ENCODE data around the gene ZNF217. TPM values are rescaled to one million over a fixed set of nuclear protein-coding genes. Genes with fewer than 3 reads are reported as not detected.

ZNF217 gene
- polyA plus RNA-seq, 1 experiment = 16.6 TPM

DNA sequence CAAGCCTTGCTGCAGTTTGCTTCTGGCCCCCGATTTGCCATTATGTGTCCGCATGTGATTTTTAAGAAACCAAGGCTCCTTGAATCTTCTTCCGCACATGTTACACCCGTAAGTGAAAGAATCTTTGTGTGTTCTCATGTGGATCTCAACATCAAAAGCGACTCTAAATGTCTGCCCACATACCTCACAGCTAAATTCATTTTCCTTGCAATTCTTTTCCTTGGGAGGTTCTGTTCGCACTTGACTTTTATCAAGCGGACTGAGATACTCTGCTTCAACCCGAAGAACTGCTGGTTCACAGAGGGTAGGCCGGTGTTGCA is 11.4 kb downstream of the ZNF217 start:
- no peak for DNase-seq (ENCODE audit: low read depth, low spot score)
- ChIA-PET POLR2A (interaction anchor here (1.0 to 1.2 kb wide), 2 partner anchors 10 to 12 kb away, joined by 3 to 4 read pairs; partner anchors contain the start of gene ZNF217), CTCF (interaction anchor here (1.7 to 10.9 kb wide), 3 partner anchors 290 to 355 kb away, joined by 4 to 154 read pairs (median 40); no protein-coding TSS in a partner anchor)
- Histone ChIP-seq H3K27me3 (ENCODE audit: control insufficient read depth, insufficient read depth, low read length) (no peaks in the 10 kb centered on the region), H3K27ac (ENCODE audit: low read depth, low read length) (peak overlapping the region; percentile 90), H3K4me3 (ENCODE audit: low read depth, low read length) (no peak overlapping the region), H3K9me3 (ENCODE audit: control insufficient read depth, insufficient read depth, low read length) (no peaks in the 10 kb centered on the region)
- TF ChIP-seq, protein P1, sequence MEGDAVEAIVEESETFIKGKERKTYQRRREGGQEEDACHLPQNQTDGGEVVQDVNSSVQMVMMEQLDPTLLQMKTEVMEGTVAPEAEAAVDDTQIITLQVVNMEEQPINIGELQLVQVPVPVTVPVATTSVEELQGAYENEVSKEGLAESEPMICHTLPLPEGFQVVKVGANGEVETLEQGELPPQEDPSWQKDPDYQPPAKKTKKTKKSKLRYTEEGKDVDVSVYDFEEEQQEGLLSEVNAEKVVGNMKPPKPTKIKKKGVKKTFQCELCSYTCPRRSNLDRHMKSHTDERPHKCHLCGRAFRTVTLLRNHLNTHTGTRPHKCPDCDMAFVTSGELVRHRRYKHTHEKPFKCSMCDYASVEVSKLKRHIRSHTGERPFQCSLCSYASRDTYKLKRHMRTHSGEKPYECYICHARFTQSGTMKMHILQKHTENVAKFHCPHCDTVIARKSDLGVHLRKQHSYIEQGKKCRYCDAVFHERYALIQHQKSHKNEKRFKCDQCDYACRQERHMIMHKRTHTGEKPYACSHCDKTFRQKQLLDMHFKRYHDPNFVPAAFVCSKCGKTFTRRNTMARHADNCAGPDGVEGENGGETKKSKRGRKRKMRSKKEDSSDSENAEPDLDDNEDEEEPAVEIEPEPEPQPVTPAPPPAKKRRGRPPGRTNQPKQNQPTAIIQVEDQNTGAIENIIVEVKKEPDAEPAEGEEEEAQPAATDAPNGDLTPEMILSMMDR (IDR thresholded peaks at IDR 0.05; ENCODE audit: low read depth, low read length) = no peak

- H3K9me3 ChIP-seq (ENCODE audit: control insufficient read depth, insufficient read depth, low read length) = no peaks in the 10 kb centered on the region
- TF ChIP-seq, protein P1 (IDR thresholded peaks at IDR 0.05; ENCODE audit: low read depth, low read length) = no peak
- no peaks in the 10 kb centered on the region for H3K27me3 ChIP-seq (ENCODE audit: control insufficient read depth, insufficient read depth, low read length)
- no peak for DNase-seq (ENCODE audit: low read depth, low spot score)
- ChIA-PET CTCF (interaction anchor here (1.7 to 10.9 kb wide), 3 partner anchors 290 to 356 kb away, joined by 4 to 154 read pairs (median 40); no protein-coding TSS in a partner anchor), POLR2A (no interaction called here)
- no peak overlapping the region for H3K4me3 ChIP-seq (ENCODE audit: low read depth, low read length)
- peak overlapping the region; percentile 21 for H3K27ac ChIP-seq (ENCODE audit: low read depth, low read length)
These were observed 12.0 kb downstream of the ZNF217 start for GRCh38 chr20:53581444-53582250.

GRCh38 chr20:53580376-53581111 is 13.1 kb downstream of the ZNF217 start:
- POLR2A ChIA-PET = interaction anchor here (0.7 to 1.5 kb wide), 2 partner anchors 148 to 334 kb away, joined by 3 read pairs; no protein-coding TSS in a partner anchor

DNA sequence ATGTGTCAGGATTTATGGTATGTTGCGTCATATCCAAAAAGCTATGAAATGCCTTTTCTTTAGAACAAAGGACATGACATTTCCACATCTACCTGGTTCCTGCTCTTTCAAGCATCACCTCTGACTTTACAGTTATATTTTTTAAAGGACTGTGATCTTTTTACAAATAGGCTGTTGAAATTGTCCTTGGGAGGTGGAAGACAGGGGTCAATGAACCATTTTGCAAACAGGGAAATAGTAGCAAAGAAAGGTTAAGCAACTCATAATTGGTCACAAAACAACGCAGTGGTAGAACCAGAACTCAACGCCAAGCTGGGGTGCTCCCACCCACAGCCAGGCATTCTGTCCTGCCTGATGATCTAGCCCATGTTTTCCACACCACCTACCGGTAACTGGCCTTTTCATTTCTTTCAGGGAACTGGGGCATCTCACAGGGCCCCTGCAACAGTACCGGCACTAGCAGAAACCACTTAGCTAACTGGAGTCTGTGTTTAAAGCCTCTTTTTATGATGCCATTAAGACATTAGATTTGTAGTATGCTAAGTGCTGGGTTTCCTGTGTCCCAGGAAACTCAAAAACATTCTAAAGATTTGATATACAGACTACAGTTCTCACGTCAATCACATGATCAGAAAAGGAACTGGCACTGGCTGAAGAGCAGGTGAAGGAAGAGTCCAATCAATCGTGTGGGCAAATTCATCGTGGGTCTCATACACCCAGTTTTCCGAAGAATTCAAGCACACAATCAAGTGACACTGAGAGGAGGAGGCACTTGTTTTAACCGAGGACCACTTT is 13.9 kb downstream of the ZNF217 start:
- ChIA-PET CTCF (interaction anchor here (0.6 to 10.9 kb wide), 10 partner anchors 29 to 1399 kb away, joined by 3 to 154 read pairs (median 6); no protein-coding TSS in a partner anchor), POLR2A (interaction anchor here (0.7 to 1.5 kb wide), 4 partner anchors 149 to 360 kb away, joined by 3 read pairs; no protein-coding TSS in a partner anchor)
- TF ChIP-seq, protein P1 (IDR thresholded peaks at IDR 0.05; ENCODE audit: low read depth, low read length) = peak; percentile 9; the same call in 1 of the 2 replicates
- no peaks in the 10 kb centered on the region for H3K9me3 ChIP-seq (ENCODE audit: control insufficient read depth, insufficient read depth, low read length)
- peak overlapping the region; percentile 31 for H3K4me3 ChIP-seq (ENCODE audit: low read depth, low read length)
- peak overlapping the region; percentile 11 for H3K27ac ChIP-seq (ENCODE audit: low read depth, low read length)
- no peaks in the 10 kb centered on the region for H3K27me3 ChIP-seq (ENCODE audit: control insufficient read depth, insufficient read depth, low read length)
- no peak for DNase-seq (ENCODE audit: low read depth, low spot score)

More at GRCh38 chr20:53580376-53581111, 13.1 kb downstream of the ZNF217 start:
- H3K4me3 ChIP-seq (ENCODE audit: low read depth, low read length) = no peak overlapping the region
- H3K9me3 ChIP-seq (ENCODE audit: control insufficient read depth, insufficient read depth, low read length) = no peaks in the 10 kb centered on the region
- H3K27ac ChIP-seq (ENCODE audit: low read depth, low read length) = no peak overlapping the region
- TF ChIP-seq, protein P1 (IDR thresholded peaks at IDR 0.05; ENCODE audit: low read depth, low read length) = no peak; the same call in 1 of the 2 replicates
- no peaks in the 10 kb centered on the region for H3K27me3 ChIP-seq (ENCODE audit: control insufficient read depth, insufficient read depth, low read length)
- CTCF ChIA-PET = interaction anchor here (1.0 to 10.9 kb wide), 8 partner anchors 30 to 364 kb away, joined by 3 to 154 read pairs (median 6); no protein-coding TSS in a partner anchor
- DNase-seq (ENCODE audit: low read depth, low spot score) = no peak
